ENCODE data around the gene FATE1. TPM values are rescaled to one million over a fixed set of nuclear protein-coding genes. Genes with fewer than 3 reads are reported as not detected.

Gene FATE1
- total RNA-seq, 1 donor from 2014 or later: not detected

Other genes with a start within 250 kb of the FATE1 start
- gene PASD1, start 152.4 kb upstream of the FATE1 start, total RNA-seq: not detected in 2 replicates
- under 0.01 and 0.33 TPM in 2 replicates for gene PRRG3, start 20.6 kb upstream of the FATE1 start, total RNA-seq
- not detected in 2 replicates for gene CNGA2, start 18.7 kb downstream of the FATE1 start, total RNA-seq
- gene MAGEA4, start 196.9 kb downstream of the FATE1 start, total RNA-seq: not detected in 2 replicates

Measured in kidney epithelial cell (primary cell).